ENCODE measurements around the gene TMOD3. TPM values are rescaled to one million over a fixed set of nuclear protein-coding genes. Genes with fewer than 3 reads are reported as not detected.

The TMOD3 gene
- total RNA-seq, 1 donor from 2014 or later = 66.0 TPM

DNA sequence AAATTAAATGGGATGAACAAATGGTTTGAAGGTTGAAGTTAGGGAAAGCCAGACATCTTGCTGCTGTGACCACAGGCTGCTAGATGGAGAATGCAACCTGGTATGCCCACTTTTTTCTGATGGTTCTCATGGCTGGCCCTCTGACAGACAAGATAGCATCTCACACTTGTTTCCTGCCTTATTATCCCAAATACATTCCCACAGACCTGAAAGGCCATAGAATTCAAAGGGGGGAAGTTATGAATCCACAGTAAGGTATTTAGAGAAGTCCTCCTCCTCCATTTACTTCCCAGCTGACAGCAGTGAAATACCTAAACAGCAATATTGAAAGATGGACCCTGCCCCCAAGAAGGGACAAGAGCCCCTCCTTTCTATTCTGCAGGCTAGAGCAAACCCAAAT, 109.8 kb downstream of the TMOD3 start:
- peaks cover 52% of the 10 kb centered on the region for H3K36me3 Mint-ChIP-seq (ENCODE audit: low read depth)
- intact Hi-C loops (cut with micrococcal nuclease) = no loop called here
- H3K27me3 Mint-ChIP-seq (ENCODE audit: low read depth) = no peaks in the 10 kb centered on the region
- H3K9me3 Mint-ChIP-seq = no peaks in the 10 kb centered on the region
- no peak overlapping the region for H3K27ac Mint-ChIP-seq
- DNase-seq (ENCODE audit: low spot score) = no peak
- peaks cover 15% of the 10 kb centered on the region for H3K4me1 Mint-ChIP-seq (ENCODE audit: low read depth)
- H3K4me3 Mint-ChIP-seq (ENCODE audit: low read depth) = no peak overlapping the region

DNA sequence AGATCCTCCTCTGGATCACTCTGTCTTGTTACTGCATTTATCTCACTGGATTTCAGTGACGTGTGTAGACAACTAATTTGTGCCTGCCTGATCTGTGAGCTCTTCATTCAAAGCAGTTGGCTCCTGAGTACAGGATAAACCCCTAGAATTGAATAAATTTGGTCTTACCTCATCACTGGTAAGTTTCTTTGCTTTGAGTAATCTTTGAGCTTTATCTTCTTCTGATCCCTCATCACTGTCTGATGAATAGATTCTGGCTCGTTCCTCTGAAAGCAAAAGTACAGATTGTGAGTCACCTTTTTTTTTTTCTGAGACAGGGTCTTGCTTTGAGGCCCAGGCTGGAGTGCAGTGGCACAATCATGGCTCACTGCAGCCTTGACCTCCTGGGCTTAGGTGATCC, 117.7 kb downstream of the TMOD3 start:
- Mint-ChIP-seq H3K27me3 (ENCODE audit: low read depth) (no peaks in the 10 kb centered on the region), H3K27ac (peak overlapping the region; percentile 73), H3K36me3 (ENCODE audit: low read depth) (peaks cover 74% of the 10 kb centered on the region), H3K4me3 (ENCODE audit: low read depth) (no peak overlapping the region), H3K9me3 (no peaks in the 10 kb centered on the region), H3K4me1 (ENCODE audit: low read depth) (peaks cover 13% of the 10 kb centered on the region)
- DNase-seq (ENCODE audit: low spot score) = no peak
- intact Hi-C loops (cut with micrococcal nuclease) = no loop called here

DNA sequence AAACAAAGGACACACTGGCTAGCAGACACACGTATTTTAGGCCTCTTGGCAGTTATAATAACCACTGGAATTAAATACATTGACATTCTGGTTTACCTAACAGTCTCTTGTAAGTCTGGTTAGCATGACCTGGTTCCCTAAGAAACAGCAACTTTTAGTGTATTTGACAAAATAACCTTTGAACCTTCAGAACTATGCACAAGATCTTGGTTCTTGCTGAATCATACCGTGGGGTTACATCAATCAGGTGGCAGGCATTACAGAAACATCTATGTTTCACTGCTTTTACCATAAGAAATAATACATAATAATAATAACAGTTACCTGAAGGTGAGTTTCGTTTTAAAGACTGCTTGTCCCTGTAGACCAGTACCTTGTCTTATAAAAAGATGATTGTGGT, 123.4 kb downstream of the TMOD3 start:
- Mint-ChIP-seq H3K4me3 (ENCODE audit: low read depth) (no peak overlapping the region), H3K27me3 (ENCODE audit: low read depth) (no peaks in the 10 kb centered on the region), H3K9me3 (no peaks in the 10 kb centered on the region), H3K4me1 (ENCODE audit: low read depth) (no peaks in the 10 kb centered on the region), H3K36me3 (ENCODE audit: low read depth) (peaks cover 79% of the 10 kb centered on the region), H3K27ac (no peak overlapping the region)
- no peak for DNase-seq (ENCODE audit: low spot score)
- intact Hi-C loops (cut with micrococcal nuclease) = no loop called here

DNA sequence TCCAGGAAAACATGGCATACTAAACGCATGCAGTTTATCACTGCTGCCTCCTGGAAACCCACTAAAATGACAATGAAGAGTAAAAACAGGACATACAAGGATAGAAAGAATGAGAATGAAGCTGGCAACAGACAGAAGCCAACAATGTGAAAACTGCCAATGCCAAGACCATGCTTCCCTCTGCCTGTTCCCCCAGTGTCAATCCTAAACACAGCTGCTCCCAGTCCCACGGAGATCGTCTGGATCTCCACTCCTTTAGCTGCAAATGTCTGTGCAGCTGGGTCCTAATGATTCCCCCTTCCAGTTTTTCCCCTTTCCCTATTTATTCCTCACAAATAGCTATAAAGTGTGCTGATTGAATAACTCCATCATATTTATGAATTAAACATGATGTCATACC, 126.1 kb downstream of the TMOD3 start:
- no peak overlapping the region for H3K4me3 Mint-ChIP-seq (ENCODE audit: low read depth)
- no peaks in the 10 kb centered on the region for H3K9me3 Mint-ChIP-seq
- peaks cover 79% of the 10 kb centered on the region for H3K36me3 Mint-ChIP-seq (ENCODE audit: low read depth)
- H3K27ac Mint-ChIP-seq = no peak overlapping the region
- intact Hi-C loops (cut with micrococcal nuclease) = no loop called here
- H3K4me1 Mint-ChIP-seq (ENCODE audit: low read depth) = peaks cover 2% of the 10 kb centered on the region
- H3K27me3 Mint-ChIP-seq (ENCODE audit: low read depth) = no peaks in the 10 kb centered on the region
- DNase-seq (ENCODE audit: low spot score) = no peak

Other genes with a start within 250 kb of the TMOD3 start
- 2.6 and 3.2 TPM in 2 replicates for gene DMXL2, start 206.9 kb upstream of the TMOD3 start, total RNA-seq
- gene SCG3, start 148.2 kb upstream of the TMOD3 start, total RNA-seq = not detected in 2 replicates
- gene LYSMD2, start 92.0 kb upstream of the TMOD3 start, total RNA-seq = 4.0 and 5.8 TPM in 2 replicates
- gene TMOD2, start 78.1 kb upstream of the TMOD3 start, total RNA-seq = 1.2 and 1.7 TPM in 2 replicates
- 38.2 TPM in 2 replicates for gene LEO1, start 142.1 kb downstream of the TMOD3 start, total RNA-seq
- 55.8 and 58.7 TPM in 2 replicates for gene MAPK6, start 189.6 kb downstream of the TMOD3 start, total RNA-seq